IMR-90 (cell line): ENCODE results near the gene DYDC1. TPM values are rescaled to one million over a fixed set of nuclear protein-coding genes. Genes with fewer than 3 reads are reported as not detected.

Source experiments
- ATAC-seq: fragments of 200-7000 bp; cut with Tn5 transposase; 2 replicates; pipeline ENCODE4 v1.9.1; 2020; ENCODE audit warnings: low read depth, mild to moderate bottlenecking, moderate library complexity
- BruUV-seq: library from RNA; stranded (reverse); fragments of 400-500 nt; replicated peaks from 2 replicates; lab custom pipeline; 2021; lab: Mats Ljungman, UMichigan
- CTCF ChIA-PET: fragments of 300-600 bp; formaldehyde crosslinking; extraction: SDS; loops from one replicate; lab custom pipeline; 2021; ENCODE audit warnings: antibody characterized with exemption; lab: Yijun Ruan, JAX
- POLR2A ChIA-PET: fragments of 300-600 bp; sonication (Branson Sonifier 250); formaldehyde crosslinking; loops from one replicate; lab custom pipeline; 2022; ENCODE audit warnings: antibody characterized with exemption; ENCODE audit not compliant: unreplicated experiment; lab: Charles Lee
- DNase-seq: peaks from one replicate; pipeline ENCODE4 v3.0.0; 2013
- H2AFZ ChIP-seq: replicated peaks from 2 replicates; pipeline ENCODE3; 2013; ENCODE audit warnings: low read length, mild to moderate bottlenecking; ENCODE audit not compliant: poor library complexity
- H2AK5ac ChIP-seq: 2 replicates; pipeline ENCODE4 v1.6.1; 2013; ENCODE audit warnings: low read depth, low read length, inconsistent platforms
- H2AK9ac ChIP-seq: replicated peaks from 2 replicates; pipeline ENCODE3; 2013; ENCODE audit warnings: mild to moderate bottlenecking, low read depth, low read length, moderate library complexity; ENCODE audit not compliant: poor library complexity
- H2BK120ac ChIP-seq: 2 replicates; pipeline ENCODE4 v1.6.1; 2013; ENCODE audit warnings: low read depth, low read length, inconsistent platforms
- H2BK15ac ChIP-seq: 3 replicates; pipeline ENCODE4 v1.6.1; 2013; ENCODE audit warnings: low read depth, low read length, inconsistent platforms
- H2BK20ac ChIP-seq: 2 replicates; pipeline ENCODE4 v1.6.1; 2013; ENCODE audit warnings: low read depth, mild to moderate bottlenecking, inconsistent platforms, low read length, moderate library complexity
- H2BK5ac ChIP-seq: 2 replicates; pipeline ENCODE4 v1.6.1; 2013; ENCODE audit warnings: mild to moderate bottlenecking, low read depth, low read length, inconsistent platforms; ENCODE audit not compliant: poor library complexity, severe bottlenecking
- H3K14ac ChIP-seq: replicated peaks from 2 replicates; pipeline ENCODE4 v1.6.1; 2013; ENCODE audit warnings: low read depth, low read length, inconsistent platforms
- H3K18ac ChIP-seq: 2 replicates; pipeline ENCODE4 v1.6.1; 2013; ENCODE audit warnings: low read depth, low read length, control low read depth
- H3K23ac ChIP-seq: 2 replicates; pipeline ENCODE4 v1.6.1; 2013; ENCODE audit warnings: low read depth, low read length, inconsistent platforms
- H3K27ac ChIP-seq: 2 replicates; pipeline ENCODE4 v1.5.1; 2013; ENCODE audit warnings: mild to moderate bottlenecking, control low read depth, low read length; ENCODE audit not compliant: insufficient read depth
- H3K27me3 ChIP-seq: 2 replicates; pipeline ENCODE4 v1.6.1; 2013; ENCODE audit warnings: low read length; ENCODE audit not compliant: control insufficient read depth, insufficient read depth
- H3K36me3 ChIP-seq: 2 replicates; pipeline ENCODE4 v1.6.1; 2013; ENCODE audit warnings: low read length, mixed read lengths; ENCODE audit not compliant: control insufficient read depth, insufficient read depth
- H3K4ac ChIP-seq: 2 replicates; pipeline ENCODE4 v1.6.1; 2013; ENCODE audit warnings: low read depth, low read length, inconsistent platforms
- H3K4me1 ChIP-seq: 2 replicates; pipeline ENCODE4 v1.6.1; 2013; ENCODE audit warnings: low read length, mixed read lengths; ENCODE audit not compliant: control insufficient read depth, insufficient read depth
- H3K4me2 ChIP-seq: 2 replicates; pipeline ENCODE4 v1.6.1; 2013; ENCODE audit warnings: low read depth, mild to moderate bottlenecking, control low read depth, low read length, moderate library complexity
- H3K4me3 ChIP-seq: 2 replicates; pipeline ENCODE4 v1.5.1; 2013; ENCODE audit warnings: low read depth, mild to moderate bottlenecking, control low read depth, low read length, moderate library complexity; ENCODE audit not compliant: insufficient read depth
- H3K56ac ChIP-seq: 2 replicates; pipeline ENCODE4 v1.6.1; 2013; ENCODE audit warnings: low read length, inconsistent platforms; ENCODE audit not compliant: insufficient read depth; ENCODE audit errors: extremely low read depth
- H3K79me1 ChIP-seq, 2 experiments: 2 replicates each; pipeline ENCODE4 v1.6.1; 2013; ENCODE audit warnings: low read length in 2 of 2, inconsistent platforms in 1 of 2, low read depth in 1 of 2
- H3K9ac ChIP-seq: 2 replicates; pipeline ENCODE4 v1.6.1; 2013; ENCODE audit warnings: low read depth, low read length, control low read depth
- H3K9me1 ChIP-seq: 2 replicates; pipeline ENCODE4 v1.6.1; 2013; ENCODE audit warnings: low read length, inconsistent platforms; ENCODE audit not compliant: insufficient read depth
- H3K9me3 ChIP-seq: 2 replicates; pipeline ENCODE4 v1.6.1; 2013; ENCODE audit warnings: low read length; ENCODE audit not compliant: control insufficient read depth, insufficient read depth
- H4K20me1 ChIP-seq: 2 replicates; pipeline ENCODE4 v1.6.1; 2013; ENCODE audit warnings: low read length, inconsistent platforms; ENCODE audit not compliant: insufficient read depth
- H4K5ac ChIP-seq: 2 replicates; pipeline ENCODE4 v1.6.1; 2013; ENCODE audit warnings: mild to moderate bottlenecking, low read depth, low read length, control low read depth
- H4K8ac ChIP-seq, 2 experiments: 2 replicates each; pipeline ENCODE4 v1.6.1; 2013; ENCODE audit warnings: low read depth in 2 of 2, low read length in 2 of 2, control low read depth in 1 of 2, inconsistent platforms in 1 of 2
- H4K91ac ChIP-seq: 2 replicates; pipeline ENCODE4 v1.6.1; 2013; ENCODE audit warnings: low read depth, low read length, inconsistent platforms; ENCODE audit not compliant: insufficient read depth
- FOS ChIP-seq: fragments of 150-350 bp; IDR thresholded peaks from 2 replicates; pipeline ENCODE4 v1.6.1; 2016; ENCODE audit warnings: low read depth, low read length
- MXI1 ChIP-seq: IDR thresholded peaks from 2 replicates; pipeline ENCODE4 v1.6.1; 2012; ENCODE audit warnings: low read depth, mild to moderate bottlenecking, low read length, moderate library complexity, borderline replicate concordance
- NFE2L2 ChIP-seq: fragments of 150-350 bp; IDR thresholded peaks from 2 replicates; pipeline ENCODE4 v1.6.1; 2016; ENCODE audit warnings: low read depth, mild to moderate bottlenecking, low read length
- RCOR1 ChIP-seq: IDR thresholded peaks from 2 replicates; pipeline ENCODE4 v1.6.1; 2012; ENCODE audit warnings: mild to moderate bottlenecking, low read length, improper control_type of control experiment; ENCODE audit not compliant: insufficient replicate concordance
- RFX5 ChIP-seq: IDR thresholded peaks from 2 replicates; pipeline ENCODE4 v1.8.0; 2012; ENCODE audit warnings: low read depth, mild to moderate bottlenecking, low read length, moderate library complexity
- WGBS, 2 experiments: methylation state at CpG; one replicate each; pipeline versions ENCODE4 v1.1.5 to v1.1.7; 2013; ENCODE audit warnings: missing lambda C conversion rate in 2 of 2; ENCODE audit not compliant: insufficient read length in 1 of 2; ENCODE audit errors: extremely low coverage in 2 of 2; 5-methylcytosine and 5-hydroxymethylcytosine counted together
- dilution Hi-C: fragments of 300-500 bp; cut with HindIII; formaldehyde crosslinking; loops from one replicate; pipeline ENCODE4 v1.14.3; 2018; ENCODE audit warnings: low sequenced_read_pairs; ENCODE audit not compliant: unreplicated experiment
- in situ Hi-C: fragments of 300-500 bp; cut with MboI; formaldehyde crosslinking; loops from 3 replicates; pipeline ENCODE4 v1.14.3; 2019; ENCODE audit warnings: low sequenced_read_pairs, inconsistent platforms, mixed read lengths
- intact Hi-C: fragments of 100-400 bp; cut with micrococcal nuclease; formaldehyde crosslinking; loops from 2 replicates; pipeline ENCODE4 v1.10.0; 2022
- polyA plus RNA-seq, 3 experiments: library from polyadenylated mRNA; depleted of rRNA; stranded (reverse); fragments of >200 nt; gene quantifications; 2 replicates each; pipeline ENCODE4 v1.2.3, GENCODE V29; 2012; ENCODE audit warnings: low replicate concordance in 1 of 3
- total RNA-seq: library from RNA; depleted of rRNA; stranded (reverse); fragments of >200 nt; gene quantifications from 2 replicates; pipeline ENCODE4 v1.2.3, GENCODE V29; 2012
- TF ChIP-seq, protein P1 (sequence below): fragments of 150-350 bp; IDR thresholded peaks from 2 replicates; pipeline ENCODE4 v1.6.1; 2016; ENCODE audit warnings: low read depth, mild to moderate bottlenecking, low read length, moderate library complexity, borderline replicate concordance

The DYDC1 gene
- total and polyA plus RNA-seq, 2 of the 4 experiments (the other 2 are of a cell fraction) = not detected

DNA sequence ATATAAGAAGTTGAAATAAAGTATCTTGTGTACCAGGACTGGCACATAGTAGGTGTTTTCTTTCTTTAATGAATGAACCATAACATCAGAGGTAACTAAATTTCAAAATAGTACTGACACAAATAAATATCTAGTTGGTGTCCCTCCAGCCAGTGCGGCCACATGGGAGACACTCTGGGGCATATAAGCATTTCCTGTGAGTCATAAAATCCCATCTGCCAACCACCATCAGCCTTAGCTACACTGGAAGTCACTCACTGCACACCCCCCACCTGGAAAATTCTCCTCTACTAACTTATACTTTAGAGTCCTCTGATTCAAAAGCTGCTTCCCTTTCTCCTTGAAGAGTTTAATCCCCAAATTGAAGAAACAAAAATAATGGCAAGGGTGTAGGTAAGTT is 32.5 kb downstream of the DYDC1 start:
- no peak for ATAC-seq

More for the DNA sequence above, 32.5 kb downstream of the DYDC1 start:
- Histone ChIP-seq H3K36me3 (no peaks in the 10 kb centered on the region), H3K4me2 (no peak overlapping the region), H3K9me3 (no peaks in the 10 kb centered on the region), H3K9ac (no peak overlapping the region), H3K4ac (no peak overlapping the region), H3K9me1 (no peaks in the 10 kb centered on the region), H2AFZ (no peak overlapping the region), H2AK5ac (no peak overlapping the region), H3K14ac (no peak overlapping the region), H4K20me1 (no peaks in the 10 kb centered on the region), H3K27ac (no peak overlapping the region), H2BK20ac (no peak overlapping the region), H3K18ac (no peak overlapping the region), H3K27me3 (no peaks in the 10 kb centered on the region), H2AK9ac (no peak overlapping the region), H3K23ac (no peak overlapping the region), H3K4me3 (no peak overlapping the region), H2BK15ac (no peak overlapping the region), H2BK5ac (no peak overlapping the region), H4K91ac (no peak overlapping the region), H4K5ac (no peak overlapping the region), H2BK120ac (no peak overlapping the region), H3K79me1 (no peaks in the 10 kb centered on the region), H3K56ac (no peak overlapping the region), H4K8ac (no peak overlapping the region), H3K4me1 (no peaks in the 10 kb centered on the region)
- intact Hi-C loops = no loop called here
- ChIA-PET POLR2A (no interaction called here), CTCF (no interaction called here)
- DNase-seq = peak; percentile 16
- in situ Hi-C loops = no loop called here
- WGBS, 2 experiments = no CpG with 5 or more reads among the region's 1 CpG
- dilution Hi-C loops = no loop called here
- no TSS peak for BruUV-seq
- TF ChIP-seq MXI1 = no peak
- no peak for TF ChIP-seq RCOR1
- no peak for TF ChIP-seq NFE2L2
- TF ChIP-seq, protein P1, sequence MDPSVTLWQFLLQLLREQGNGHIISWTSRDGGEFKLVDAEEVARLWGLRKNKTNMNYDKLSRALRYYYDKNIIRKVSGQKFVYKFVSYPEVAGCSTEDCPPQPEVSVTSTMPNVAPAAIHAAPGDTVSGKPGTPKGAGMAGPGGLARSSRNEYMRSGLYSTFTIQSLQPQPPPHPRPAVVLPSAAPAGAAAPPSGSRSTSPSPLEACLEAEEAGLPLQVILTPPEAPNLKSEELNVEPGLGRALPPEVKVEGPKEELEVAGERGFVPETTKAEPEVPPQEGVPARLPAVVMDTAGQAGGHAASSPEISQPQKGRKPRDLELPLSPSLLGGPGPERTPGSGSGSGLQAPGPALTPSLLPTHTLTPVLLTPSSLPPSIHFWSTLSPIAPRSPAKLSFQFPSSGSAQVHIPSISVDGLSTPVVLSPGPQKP = no peak
- TF ChIP-seq FOS = no peak
- TF ChIP-seq RFX5 = no peak
